ENCODE measurements around the gene FAAP100.
A peak's percentile ranks its signal among the peaks of the same experiment; 100 is the strongest.

Gene FAAP100

GRCh38 chr17:81516439-81516838 lies 35.7 kb downstream of the FAAP100 start:
- TF ChIP-seq TAF1 (IDR thresholded peaks at IDR 0.05; ENCODE audit: borderline replicate concordance, insufficient read depth, low read length) (no peak), SIN3A (IDR thresholded peaks at IDR 0.05; ENCODE audit: borderline replicate concordance, insufficient read depth, low read length) (no peak), FOXP2 (optimal IDR thresholded peaks at IDR 0.05; ENCODE audit: borderline replicate concordance, extremely low read depth, extremely low read length, insufficient read depth) (no peak), POLR2AphosphoS5 (IDR thresholded peaks at IDR 0.05; ENCODE audit: low read depth, low read length) (no peak)
- TF ChIP-seq, protein P1, sequence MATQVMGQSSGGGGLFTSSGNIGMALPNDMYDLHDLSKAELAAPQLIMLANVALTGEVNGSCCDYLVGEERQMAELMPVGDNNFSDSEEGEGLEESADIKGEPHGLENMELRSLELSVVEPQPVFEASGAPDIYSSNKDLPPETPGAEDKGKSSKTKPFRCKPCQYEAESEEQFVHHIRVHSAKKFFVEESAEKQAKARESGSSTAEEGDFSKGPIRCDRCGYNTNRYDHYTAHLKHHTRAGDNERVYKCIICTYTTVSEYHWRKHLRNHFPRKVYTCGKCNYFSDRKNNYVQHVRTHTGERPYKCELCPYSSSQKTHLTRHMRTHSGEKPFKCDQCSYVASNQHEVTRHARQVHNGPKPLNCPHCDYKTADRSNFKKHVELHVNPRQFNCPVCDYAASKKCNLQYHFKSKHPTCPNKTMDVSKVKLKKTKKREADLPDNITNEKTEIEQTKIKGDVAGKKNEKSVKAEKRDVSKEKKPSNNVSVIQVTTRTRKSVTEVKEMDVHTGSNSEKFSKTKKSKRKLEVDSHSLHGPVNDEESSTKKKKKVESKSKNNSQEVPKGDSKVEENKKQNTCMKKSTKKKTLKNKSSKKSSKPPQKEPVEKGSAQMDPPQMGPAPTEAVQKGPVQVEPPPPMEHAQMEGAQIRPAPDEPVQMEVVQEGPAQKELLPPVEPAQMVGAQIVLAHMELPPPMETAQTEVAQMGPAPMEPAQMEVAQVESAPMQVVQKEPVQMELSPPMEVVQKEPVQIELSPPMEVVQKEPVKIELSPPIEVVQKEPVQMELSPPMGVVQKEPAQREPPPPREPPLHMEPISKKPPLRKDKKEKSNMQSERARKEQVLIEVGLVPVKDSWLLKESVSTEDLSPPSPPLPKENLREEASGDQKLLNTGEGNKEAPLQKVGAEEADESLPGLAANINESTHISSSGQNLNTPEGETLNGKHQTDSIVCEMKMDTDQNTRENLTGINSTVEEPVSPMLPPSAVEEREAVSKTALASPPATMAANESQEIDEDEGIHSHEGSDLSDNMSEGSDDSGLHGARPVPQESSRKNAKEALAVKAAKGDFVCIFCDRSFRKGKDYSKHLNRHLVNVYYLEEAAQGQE (IDR thresholded peaks at IDR 0.05; ENCODE audit: insufficient read depth in 1 of 2, low read depth in 2 of 2, low read length in 2 of 2) = no peak

DNA sequence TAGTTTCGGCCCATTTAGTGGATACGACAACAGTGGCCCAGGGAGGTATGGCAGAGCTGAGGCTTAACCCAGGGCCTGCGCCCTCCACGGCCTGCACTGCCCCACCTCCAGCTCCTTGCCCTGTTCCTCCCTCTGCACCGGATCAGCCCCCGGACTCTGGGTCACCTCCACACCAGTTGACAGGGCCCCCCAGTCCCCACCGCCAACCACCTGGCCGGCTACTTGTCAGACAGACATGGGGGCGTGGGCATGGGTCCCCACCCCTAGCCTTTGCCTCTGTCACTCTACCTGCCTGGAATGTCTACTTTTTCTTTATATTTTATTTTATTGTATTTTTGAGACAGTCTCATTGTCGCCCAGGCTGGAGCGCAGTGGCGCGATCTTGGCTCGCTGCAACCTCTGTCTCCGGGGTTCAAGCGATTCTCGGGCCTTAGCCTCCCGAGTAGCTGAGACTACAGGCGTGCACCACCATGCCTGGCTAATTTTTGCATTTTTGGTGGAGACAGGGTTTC lies 36.6 kb downstream of the FAAP100 start:
- TF ChIP-seq FOXP2 (optimal IDR thresholded peaks at IDR 0.05; ENCODE audit: borderline replicate concordance, extremely low read depth, extremely low read length, insufficient read depth) (no peak), SIN3A (IDR thresholded peaks at IDR 0.05; ENCODE audit: borderline replicate concordance, insufficient read depth, low read length) (no peak), POLR2AphosphoS5 (IDR thresholded peaks at IDR 0.05; ENCODE audit: low read depth, low read length) (no peak), TAF1 (IDR thresholded peaks at IDR 0.05; ENCODE audit: borderline replicate concordance, insufficient read depth, low read length) (no peak)
- TF ChIP-seq, protein P1 (IDR thresholded peaks at IDR 0.05; ENCODE audit: insufficient read depth in 1 of 2, low read depth in 2 of 2, low read length in 2 of 2) = no peak

- TF ChIP-seq FOXP2 (optimal IDR thresholded peaks at IDR 0.05; ENCODE audit: borderline replicate concordance, extremely low read depth, extremely low read length, insufficient read depth) (peak; percentile 58), SIN3A (IDR thresholded peaks at IDR 0.05; ENCODE audit: borderline replicate concordance, insufficient read depth, low read length) (peak; percentile 94; the same call in 1 of the 2 replicates), POLR2AphosphoS5 (IDR thresholded peaks at IDR 0.05; ENCODE audit: low read depth, low read length) (no peak), TAF1 (IDR thresholded peaks at IDR 0.05; ENCODE audit: borderline replicate concordance, insufficient read depth, low read length) (no peak)
- TF ChIP-seq, protein P1 (IDR thresholded peaks at IDR 0.05; ENCODE audit: insufficient read depth in 1 of 2, low read depth in 2 of 2, low read length in 2 of 2) = no peak
Measured at GRCh38 chr17:81514739-81515529, 37.2 kb downstream of the FAAP100 start.

GRCh38 chr17:81514489-81514738 lies 37.7 kb downstream of the FAAP100 start:
- TF ChIP-seq TAF1 (IDR thresholded peaks at IDR 0.05; ENCODE audit: borderline replicate concordance, insufficient read depth, low read length) (no peak), SIN3A (IDR thresholded peaks at IDR 0.05; ENCODE audit: borderline replicate concordance, insufficient read depth, low read length) (no peak), FOXP2 (optimal IDR thresholded peaks at IDR 0.05; ENCODE audit: borderline replicate concordance, extremely low read depth, extremely low read length, insufficient read depth) (no peak), POLR2AphosphoS5 (IDR thresholded peaks at IDR 0.05; ENCODE audit: low read depth, low read length) (no peak)
- TF ChIP-seq, protein P1 (IDR thresholded peaks at IDR 0.05; ENCODE audit: insufficient read depth in 1 of 2, low read depth in 2 of 2, low read length in 2 of 2) = no peak
